Liver (tissue), 9 donors: ENCODE data around the gene BMX. TPM values are rescaled to one million over a fixed set of nuclear protein-coding genes. Genes with fewer than 3 reads are reported as not detected.

Experiments used
- DNase-seq: peaks from one replicate; pipeline ENCODE4 v3.0.0-alpha.2; 2017; ENCODE audit warnings: low spot score
- H3K27ac ChIP-seq, 2 donors: one replicate each; pipeline ENCODE4 v1.7.0; 2013; ENCODE audit warnings: inconsistent platforms in 2 of 2, low read length in 2 of 2, control low read depth in 1 of 2, low read depth in 1 of 2, mild to moderate bottlenecking in 1 of 2
- H3K27me3 ChIP-seq, 4 donors: one replicate each; pipeline versions ENCODE4 v1.6.1 to v1.7.0; 2013; ENCODE audit warnings: low read length in 3 of 4, inconsistent platforms in 1 of 4, mild to moderate bottlenecking in 1 of 4, moderate library complexity in 1 of 4; ENCODE audit not compliant: control insufficient read depth in 4 of 4, insufficient read depth in 4 of 4
- H3K36me3 ChIP-seq, 4 donors: one replicate each; pipeline versions ENCODE4 v1.6.1 to v1.7.0; 2013; ENCODE audit warnings: low read length in 3 of 4, mild to moderate bottlenecking in 3 of 4, low read depth in 1 of 4, moderate library complexity in 1 of 4; ENCODE audit not compliant: control insufficient read depth in 4 of 4, insufficient read depth in 3 of 4
- H3K4me1 ChIP-seq, 4 donors: one replicate each; pipeline versions ENCODE4 v1.6.1 to v1.7.0; 2013; ENCODE audit warnings: low read length in 3 of 4, mild to moderate bottlenecking in 3 of 4, moderate library complexity in 1 of 4; ENCODE audit not compliant: control insufficient read depth in 4 of 4, insufficient read depth in 4 of 4
- H3K4me3 ChIP-seq, 3 donors: one replicate each; pipeline versions ENCODE4 v1.6.1 to v1.7.0; 2013; ENCODE audit warnings: low read length in 3 of 3, control low read depth in 1 of 3, low read depth in 1 of 3, mild to moderate bottlenecking in 1 of 3
- H3K9ac ChIP-seq, 2 donors: one replicate each; pipeline ENCODE4 v1.7.0; 2013; ENCODE audit warnings: low read length in 2 of 2, mild to moderate bottlenecking in 2 of 2, moderate library complexity in 2 of 2, control low read depth in 1 of 2, low read depth in 1 of 2
- H3K9me3 ChIP-seq, 4 donors: one replicate each; pipeline versions ENCODE4 v1.6.1 to v1.7.0; 2013; ENCODE audit warnings: low read length in 3 of 4; ENCODE audit not compliant: control insufficient read depth in 4 of 4
- EGR1 ChIP-seq, 2 donors: IDR thresholded peaks; 2 replicates each; pipeline ENCODE4 v1.6.1; 2016 to 2018; ENCODE audit warnings: antibody characterized with exemption in 2 of 2, low read depth in 2 of 2
- FOXA1 ChIP-seq: IDR thresholded peaks from 2 replicates; pipeline ENCODE4 v1.6.1; 2016; ENCODE audit warnings: antibody characterized with exemption
- FOXA2 ChIP-seq: IDR thresholded peaks from 2 replicates; pipeline ENCODE4 v1.6.1; 2016; ENCODE audit warnings: antibody characterized with exemption
- GABPA ChIP-seq, 2 donors: IDR thresholded peaks in 1 of 2; conservative IDR thresholded peaks in 1 of 2; 2 replicates each; pipeline ENCODE4 v1.6.1; 2016; ENCODE audit warnings: antibody characterized with exemption in 2 of 2, mild to moderate bottlenecking in 1 of 2, moderate library complexity in 1 of 2
- HNF4A ChIP-seq, 2 donors: conservative IDR thresholded peaks; 2 replicates each; pipeline ENCODE4 v1.6.1; 2016; ENCODE audit warnings: antibody characterized with exemption in 2 of 2, mild to moderate bottlenecking in 2 of 2
- HNF4G ChIP-seq: IDR thresholded peaks from 2 replicates; pipeline ENCODE4 v1.6.1; 2016; ENCODE audit warnings: antibody characterized with exemption
- JUND ChIP-seq, 2 donors: IDR thresholded peaks; 2 replicates each; pipeline ENCODE4 v1.6.1; 2016; ENCODE audit warnings: antibody characterized with exemption in 2 of 2
- NR2F2 ChIP-seq: IDR thresholded peaks from 2 replicates; pipeline ENCODE4 v1.6.1; 2016; ENCODE audit warnings: antibody characterized with exemption
- RAD21 ChIP-seq, 2 donors: IDR thresholded peaks; 2 replicates each; pipeline ENCODE4 v1.6.1; 2016; ENCODE audit warnings: antibody characterized with exemption in 2 of 2, mild to moderate bottlenecking in 2 of 2
- RXRA ChIP-seq, 2 donors: IDR thresholded peaks; 2 replicates each; pipeline ENCODE4 v1.6.1; 2017 to 2018; ENCODE audit warnings: antibody characterized with exemption in 2 of 2, mild to moderate bottlenecking in 1 of 2
- SP1 ChIP-seq: IDR thresholded peaks from 2 replicates; pipeline ENCODE4 v1.6.1; 2018; ENCODE audit warnings: antibody characterized with exemption, mild to moderate bottlenecking
- TAF1 ChIP-seq: conservative IDR thresholded peaks from 2 replicates; pipeline ENCODE4 v1.6.1; 2016; ENCODE audit warnings: antibody characterized with exemption, mild to moderate bottlenecking
- YY1 ChIP-seq: IDR thresholded peaks from 2 replicates; pipeline ENCODE4 v1.6.1; 2016; ENCODE audit warnings: antibody characterized with exemption, mild to moderate bottlenecking
- polyA plus RNA-seq, 2 donors: library from polyadenylated mRNA; stranded (reverse) in 1 of 2; unstranded in 1 of 2; fragments of 200-250 nt in 1 of 2; fragments of >200 nt in 1 of 2; fragmentation: Nextera tagmentation in 1 of 2; extraction: Ambion mirVana in 1 of 2; gene quantifications; one replicate each; pipeline versions ENCODE4 v1.2.1 to v1.2.3, GENCODE V29; 2013 to 2015
- total RNA-seq, 2 donors: library from RNA; depleted of rRNA; stranded (reverse); fragments of >200 nt; gene quantifications; one replicate each; pipeline ENCODE4 v1.2.3, GENCODE V29; 2014
- TF ChIP-seq, protein P1 (sequence below): IDR thresholded peaks from 2 replicates; pipeline ENCODE4 v1.6.1; 2016; ENCODE audit warnings: antibody characterized with exemption
- TF ChIP-seq, protein P2 (sequence below): IDR thresholded peaks from 2 replicates; pipeline ENCODE4 v1.6.1; 2016; ENCODE audit warnings: antibody characterized with exemption, mild to moderate bottlenecking
- TF ChIP-seq, protein P3 (sequence below): IDR thresholded peaks from 2 replicates; pipeline ENCODE4 v1.6.1; 2016; ENCODE audit warnings: antibody characterized with exemption
- TF ChIP-seq, protein P4 (sequence below): IDR thresholded peaks from 2 replicates; pipeline ENCODE4 v1.6.1; 2016; ENCODE audit warnings: antibody characterized with exemption
- TF ChIP-seq, protein P5 (sequence below): fragments of 150-350 bp; IDR thresholded peaks from 2 replicates; pipeline ENCODE4 v1.5.1; 2017; ENCODE audit warnings: improper control_type of control experiment, low read depth, low read length; ENCODE audit not compliant: missing input control
- donor health status: healthy.
- donor health status: healthy.
- donor health status: healthy.
- donor health status: healthy.
- donor health status: healthy.

BMX gene
- total and polyA plus RNA-seq, 4 donors = 0.23 to 0.67 (median 0.33) TPM

DNA sequence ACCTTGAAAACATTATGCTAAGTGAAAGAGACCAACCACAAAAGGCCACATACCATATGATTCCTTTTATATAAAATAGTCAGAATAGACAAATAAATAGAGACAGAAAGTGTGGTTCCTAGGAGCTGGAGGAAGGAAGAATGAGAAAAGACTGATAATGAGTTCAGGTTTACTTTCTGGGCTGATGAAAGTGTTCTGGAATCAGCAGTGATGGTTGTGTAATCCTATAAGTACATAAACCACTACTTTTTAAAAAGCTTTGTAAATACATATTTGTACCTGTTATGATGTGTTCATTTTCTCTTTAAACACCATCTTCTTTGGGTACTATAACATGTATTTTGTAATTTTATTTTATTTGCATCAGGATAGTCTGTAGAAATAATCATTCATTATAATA lies 28.1 kb upstream of the BMX start:
- Histone ChIP-seq H3K36me3 (peaks cover 0 to 2% (median 0%) of the 10 kb centered on the region in 4 donors), H3K9ac (no peak overlapping the region), H3K27ac (no peak overlapping the region), H3K4me1 (peaks cover 0 to 3% (median 0%) of the 10 kb centered on the region in 4 donors), H3K4me3 (no peak overlapping the region), H3K27me3 (no peaks in the 10 kb centered on the region), H3K9me3 (no peaks in the 10 kb centered on the region)
- TF ChIP-seq FOXA2 = no peak
- no peak for TF ChIP-seq HNF4A (conservative IDR thresholded peaks at IDR 0.05)
- TF ChIP-seq SP1 = no peak
- TF ChIP-seq NR2F2 = no peak
- no peak for TF ChIP-seq EGR1 (IDR thresholded peaks at IDR 0.05; ENCODE audit: low read depth in 2 of 2)
- TF ChIP-seq, protein P1, sequence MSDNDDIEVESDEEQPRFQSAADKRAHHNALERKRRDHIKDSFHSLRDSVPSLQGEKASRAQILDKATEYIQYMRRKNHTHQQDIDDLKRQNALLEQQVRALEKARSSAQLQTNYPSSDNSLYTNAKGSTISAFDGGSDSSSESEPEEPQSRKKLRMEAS = no peak
- TF ChIP-seq JUND (IDR thresholded peaks at IDR 0.05) = no peak
- TF ChIP-seq, protein P2, sequence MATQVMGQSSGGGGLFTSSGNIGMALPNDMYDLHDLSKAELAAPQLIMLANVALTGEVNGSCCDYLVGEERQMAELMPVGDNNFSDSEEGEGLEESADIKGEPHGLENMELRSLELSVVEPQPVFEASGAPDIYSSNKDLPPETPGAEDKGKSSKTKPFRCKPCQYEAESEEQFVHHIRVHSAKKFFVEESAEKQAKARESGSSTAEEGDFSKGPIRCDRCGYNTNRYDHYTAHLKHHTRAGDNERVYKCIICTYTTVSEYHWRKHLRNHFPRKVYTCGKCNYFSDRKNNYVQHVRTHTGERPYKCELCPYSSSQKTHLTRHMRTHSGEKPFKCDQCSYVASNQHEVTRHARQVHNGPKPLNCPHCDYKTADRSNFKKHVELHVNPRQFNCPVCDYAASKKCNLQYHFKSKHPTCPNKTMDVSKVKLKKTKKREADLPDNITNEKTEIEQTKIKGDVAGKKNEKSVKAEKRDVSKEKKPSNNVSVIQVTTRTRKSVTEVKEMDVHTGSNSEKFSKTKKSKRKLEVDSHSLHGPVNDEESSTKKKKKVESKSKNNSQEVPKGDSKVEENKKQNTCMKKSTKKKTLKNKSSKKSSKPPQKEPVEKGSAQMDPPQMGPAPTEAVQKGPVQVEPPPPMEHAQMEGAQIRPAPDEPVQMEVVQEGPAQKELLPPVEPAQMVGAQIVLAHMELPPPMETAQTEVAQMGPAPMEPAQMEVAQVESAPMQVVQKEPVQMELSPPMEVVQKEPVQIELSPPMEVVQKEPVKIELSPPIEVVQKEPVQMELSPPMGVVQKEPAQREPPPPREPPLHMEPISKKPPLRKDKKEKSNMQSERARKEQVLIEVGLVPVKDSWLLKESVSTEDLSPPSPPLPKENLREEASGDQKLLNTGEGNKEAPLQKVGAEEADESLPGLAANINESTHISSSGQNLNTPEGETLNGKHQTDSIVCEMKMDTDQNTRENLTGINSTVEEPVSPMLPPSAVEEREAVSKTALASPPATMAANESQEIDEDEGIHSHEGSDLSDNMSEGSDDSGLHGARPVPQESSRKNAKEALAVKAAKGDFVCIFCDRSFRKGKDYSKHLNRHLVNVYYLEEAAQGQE = no peak
- TF ChIP-seq HNF4G = no peak
- no peak for TF ChIP-seq FOXA1
- TF ChIP-seq, protein P3, sequence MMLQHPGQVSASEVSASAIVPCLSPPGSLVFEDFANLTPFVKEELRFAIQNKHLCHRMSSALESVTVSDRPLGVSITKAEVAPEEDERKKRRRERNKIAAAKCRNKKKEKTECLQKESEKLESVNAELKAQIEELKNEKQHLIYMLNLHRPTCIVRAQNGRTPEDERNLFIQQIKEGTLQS = no peak
- TF ChIP-seq, protein P4, sequence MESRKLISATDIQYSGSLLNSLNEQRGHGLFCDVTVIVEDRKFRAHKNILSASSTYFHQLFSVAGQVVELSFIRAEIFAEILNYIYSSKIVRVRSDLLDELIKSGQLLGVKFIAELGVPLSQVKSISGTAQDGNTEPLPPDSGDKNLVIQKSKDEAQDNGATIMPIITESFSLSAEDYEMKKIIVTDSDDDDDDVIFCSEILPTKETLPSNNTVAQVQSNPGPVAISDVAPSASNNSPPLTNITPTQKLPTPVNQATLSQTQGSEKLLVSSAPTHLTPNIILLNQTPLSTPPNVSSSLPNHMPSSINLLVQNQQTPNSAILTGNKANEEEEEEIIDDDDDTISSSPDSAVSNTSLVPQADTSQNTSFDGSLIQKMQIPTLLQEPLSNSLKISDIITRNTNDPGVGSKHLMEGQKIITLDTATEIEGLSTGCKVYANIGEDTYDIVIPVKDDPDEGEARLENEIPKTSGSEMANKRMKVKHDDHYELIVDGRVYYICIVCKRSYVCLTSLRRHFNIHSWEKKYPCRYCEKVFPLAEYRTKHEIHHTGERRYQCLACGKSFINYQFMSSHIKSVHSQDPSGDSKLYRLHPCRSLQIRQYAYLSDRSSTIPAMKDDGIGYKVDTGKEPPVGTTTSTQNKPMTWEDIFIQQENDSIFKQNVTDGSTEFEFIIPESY = no peak
- TF ChIP-seq TAF1 = no peak
- no peak for TF ChIP-seq YY1
- TF ChIP-seq, protein P5, sequence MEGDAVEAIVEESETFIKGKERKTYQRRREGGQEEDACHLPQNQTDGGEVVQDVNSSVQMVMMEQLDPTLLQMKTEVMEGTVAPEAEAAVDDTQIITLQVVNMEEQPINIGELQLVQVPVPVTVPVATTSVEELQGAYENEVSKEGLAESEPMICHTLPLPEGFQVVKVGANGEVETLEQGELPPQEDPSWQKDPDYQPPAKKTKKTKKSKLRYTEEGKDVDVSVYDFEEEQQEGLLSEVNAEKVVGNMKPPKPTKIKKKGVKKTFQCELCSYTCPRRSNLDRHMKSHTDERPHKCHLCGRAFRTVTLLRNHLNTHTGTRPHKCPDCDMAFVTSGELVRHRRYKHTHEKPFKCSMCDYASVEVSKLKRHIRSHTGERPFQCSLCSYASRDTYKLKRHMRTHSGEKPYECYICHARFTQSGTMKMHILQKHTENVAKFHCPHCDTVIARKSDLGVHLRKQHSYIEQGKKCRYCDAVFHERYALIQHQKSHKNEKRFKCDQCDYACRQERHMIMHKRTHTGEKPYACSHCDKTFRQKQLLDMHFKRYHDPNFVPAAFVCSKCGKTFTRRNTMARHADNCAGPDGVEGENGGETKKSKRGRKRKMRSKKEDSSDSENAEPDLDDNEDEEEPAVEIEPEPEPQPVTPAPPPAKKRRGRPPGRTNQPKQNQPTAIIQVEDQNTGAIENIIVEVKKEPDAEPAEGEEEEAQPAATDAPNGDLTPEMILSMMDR = no peak
- TF ChIP-seq RAD21 (IDR thresholded peaks at IDR 0.05) = no peak
- TF ChIP-seq GABPA (IDR thresholded peaks at IDR 0.05 in 1 of 2, conservative IDR thresholded peaks at IDR 0.05 in 1 of 2) = no peak
- TF ChIP-seq RXRA (IDR thresholded peaks at IDR 0.05) = no peak
- DNase-seq = no peak
